Loucy (cell line): Measurements from ENCODE around the gene SLC38A10.
A peak's percentile ranks its signal among the peaks of the same experiment; 100 is the strongest.

Experiments used
- EZH2phosphoT487 ChIP-seq: fragments of 200-600 bp; IDR thresholded peaks from 2 replicates; pipeline ENCODE4 v1.6.1; 2018; ENCODE audit warnings: antibody characterized with exemption, mild to moderate bottlenecking, moderate library complexity, borderline replicate concordance
- TF ChIP-seq, protein P1 (sequence below): fragments of 200-600 bp; sonication (generic); conservative IDR thresholded peaks from 2 replicates; pipeline ENCODE4 v1.5.1; 2014; ENCODE audit warnings: mild to moderate bottlenecking, antibody characterized with exemption, low read length

DNA sequence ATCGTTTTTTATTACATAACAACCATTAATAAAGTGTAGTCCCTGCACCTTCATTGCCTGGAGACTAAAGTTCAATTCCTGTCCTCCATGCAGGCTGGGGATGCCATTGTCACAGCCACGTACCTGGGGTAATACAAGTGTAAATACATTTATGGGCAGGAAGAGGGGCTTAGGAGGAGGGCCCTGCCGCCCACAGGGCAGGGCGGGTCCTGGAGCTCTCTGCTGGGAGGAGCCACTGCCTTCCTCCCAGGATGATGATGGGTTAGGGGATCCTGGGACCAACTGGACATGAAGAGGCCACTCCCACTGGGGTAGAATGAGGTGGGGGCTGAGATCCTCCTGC lies 44.1 kb upstream of the SLC38A10 start:
- TF ChIP-seq, protein P1, sequence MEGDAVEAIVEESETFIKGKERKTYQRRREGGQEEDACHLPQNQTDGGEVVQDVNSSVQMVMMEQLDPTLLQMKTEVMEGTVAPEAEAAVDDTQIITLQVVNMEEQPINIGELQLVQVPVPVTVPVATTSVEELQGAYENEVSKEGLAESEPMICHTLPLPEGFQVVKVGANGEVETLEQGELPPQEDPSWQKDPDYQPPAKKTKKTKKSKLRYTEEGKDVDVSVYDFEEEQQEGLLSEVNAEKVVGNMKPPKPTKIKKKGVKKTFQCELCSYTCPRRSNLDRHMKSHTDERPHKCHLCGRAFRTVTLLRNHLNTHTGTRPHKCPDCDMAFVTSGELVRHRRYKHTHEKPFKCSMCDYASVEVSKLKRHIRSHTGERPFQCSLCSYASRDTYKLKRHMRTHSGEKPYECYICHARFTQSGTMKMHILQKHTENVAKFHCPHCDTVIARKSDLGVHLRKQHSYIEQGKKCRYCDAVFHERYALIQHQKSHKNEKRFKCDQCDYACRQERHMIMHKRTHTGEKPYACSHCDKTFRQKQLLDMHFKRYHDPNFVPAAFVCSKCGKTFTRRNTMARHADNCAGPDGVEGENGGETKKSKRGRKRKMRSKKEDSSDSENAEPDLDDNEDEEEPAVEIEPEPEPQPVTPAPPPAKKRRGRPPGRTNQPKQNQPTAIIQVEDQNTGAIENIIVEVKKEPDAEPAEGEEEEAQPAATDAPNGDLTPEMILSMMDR = 0 out of 2 replicates have a peak, but pooled peaks have one; percentile 0
- TF ChIP-seq EZH2phosphoT487 = no peak
